ENCODE data around the gene BSND. TPM values are rescaled to one million over a fixed set of nuclear protein-coding genes. Genes with fewer than 3 reads are reported as not detected.

The BSND gene
- total RNA-seq, 2 donors from 2014 or later: 0.13 to 0.20 TPM

- H3K9me3 ChIP-seq (ENCODE audit: control insufficient read depth, low read length): no peaks in the 10 kb centered on the region
- TF ChIP-seq, protein P1, sequence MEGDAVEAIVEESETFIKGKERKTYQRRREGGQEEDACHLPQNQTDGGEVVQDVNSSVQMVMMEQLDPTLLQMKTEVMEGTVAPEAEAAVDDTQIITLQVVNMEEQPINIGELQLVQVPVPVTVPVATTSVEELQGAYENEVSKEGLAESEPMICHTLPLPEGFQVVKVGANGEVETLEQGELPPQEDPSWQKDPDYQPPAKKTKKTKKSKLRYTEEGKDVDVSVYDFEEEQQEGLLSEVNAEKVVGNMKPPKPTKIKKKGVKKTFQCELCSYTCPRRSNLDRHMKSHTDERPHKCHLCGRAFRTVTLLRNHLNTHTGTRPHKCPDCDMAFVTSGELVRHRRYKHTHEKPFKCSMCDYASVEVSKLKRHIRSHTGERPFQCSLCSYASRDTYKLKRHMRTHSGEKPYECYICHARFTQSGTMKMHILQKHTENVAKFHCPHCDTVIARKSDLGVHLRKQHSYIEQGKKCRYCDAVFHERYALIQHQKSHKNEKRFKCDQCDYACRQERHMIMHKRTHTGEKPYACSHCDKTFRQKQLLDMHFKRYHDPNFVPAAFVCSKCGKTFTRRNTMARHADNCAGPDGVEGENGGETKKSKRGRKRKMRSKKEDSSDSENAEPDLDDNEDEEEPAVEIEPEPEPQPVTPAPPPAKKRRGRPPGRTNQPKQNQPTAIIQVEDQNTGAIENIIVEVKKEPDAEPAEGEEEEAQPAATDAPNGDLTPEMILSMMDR (conservative IDR thresholded peaks at IDR 0.05): no peak
- Mint-ChIP-seq H3K27ac (no peak overlapping the region), H3K27me3 (ENCODE audit: insufficient read depth) (no peaks in the 10 kb centered on the region), H3K4me1 (peaks cover 11% of the 10 kb centered on the region), H3K36me3 (ENCODE audit: low read depth) (peaks cover 41% of the 10 kb centered on the region), H3K9me3 (no peaks in the 10 kb centered on the region), H3K4me3 (no peak overlapping the region)
- no peaks in the 10 kb centered on the region for H3K36me3 ChIP-seq (ENCODE audit: control insufficient read depth, insufficient read depth, low read length)
- H3K4me3 ChIP-seq (ENCODE audit: low read length): no peak overlapping the region
- peaks cover 5% of the 10 kb centered on the region for H3K4me1 ChIP-seq (ENCODE audit: control insufficient read depth, insufficient read depth, low read length)
- 95 to 100% methylated on average over 2 to 3 of the region's 3 CpGs for WGBS, 2 experiments (ENCODE audit: insufficient coverage in 1 of 2, insufficient read length in 1 of 2)
- H3K27me3 ChIP-seq (ENCODE audit: control insufficient read depth, insufficient read depth, low read length, poor library complexity, severe bottlenecking): no peaks in the 10 kb centered on the region
- no peak overlapping the region for H3K9ac ChIP-seq (ENCODE audit: extremely low read depth, low read length, poor library complexity, severe bottlenecking)
- no peak overlapping the region for H3K27ac ChIP-seq (ENCODE audit: low read depth, low read length)
- DNase-seq: no peak
Measured at GRCh38 chr1:55047611-55048010, 48.9 kb downstream of the BSND start.

DNA sequence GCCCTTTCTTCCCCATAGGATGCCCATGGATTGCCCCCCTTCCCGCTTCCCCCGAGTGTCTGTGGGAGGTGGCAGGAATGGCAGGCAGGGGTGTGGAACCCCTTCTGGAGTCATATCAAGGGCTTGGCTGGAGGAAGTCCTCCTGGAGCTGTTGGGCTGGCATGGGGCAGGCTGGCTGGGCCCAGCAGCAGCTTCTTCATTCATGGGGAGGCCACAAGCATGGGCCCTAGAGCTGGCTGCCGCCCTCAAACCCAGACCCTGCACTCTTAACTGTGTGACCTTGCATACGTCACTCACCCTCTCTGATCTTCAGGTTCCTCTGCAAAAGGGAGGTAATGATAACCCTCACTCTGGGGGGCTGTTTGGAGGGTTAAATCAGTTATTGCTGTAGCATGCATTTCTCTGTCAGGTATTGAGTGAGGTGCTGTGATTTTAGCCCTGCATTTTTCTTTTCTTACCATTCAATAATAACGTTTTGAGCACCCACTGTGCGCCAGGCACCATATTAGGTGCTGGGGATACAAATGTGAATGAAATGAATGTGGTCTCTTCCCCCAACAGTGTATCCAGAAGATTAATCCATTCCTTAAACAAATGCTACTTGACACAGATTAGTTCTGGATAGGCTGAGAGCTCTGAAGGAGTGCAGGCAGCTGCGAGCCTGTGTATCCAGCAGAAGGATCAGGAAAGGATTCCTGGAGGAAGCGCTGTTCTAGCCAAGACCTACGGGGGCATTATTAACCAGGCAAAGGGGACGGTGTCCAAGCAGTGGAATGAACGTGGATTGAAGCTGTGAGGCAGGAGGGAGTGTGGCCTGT is 49.9 kb downstream of the BSND start:
- DNase-seq: no peak
- Mint-ChIP-seq H3K9me3 (no peaks in the 10 kb centered on the region), H3K4me3 (no peak overlapping the region), H3K27ac (peak overlapping the region; percentile 31), H3K27me3 (ENCODE audit: insufficient read depth) (no peaks in the 10 kb centered on the region), H3K4me1 (peaks cover 8% of the 10 kb centered on the region), H3K36me3 (ENCODE audit: low read depth) (peaks cover 45% of the 10 kb centered on the region)
- Histone ChIP-seq H3K4me1 (ENCODE audit: control insufficient read depth, insufficient read depth, low read length) (peaks cover 5% of the 10 kb centered on the region), H3K4me3 (ENCODE audit: low read length) (no peak overlapping the region), H3K9ac (ENCODE audit: extremely low read depth, low read length, poor library complexity, severe bottlenecking) (no peak overlapping the region), H3K27ac (ENCODE audit: low read depth, low read length) (no peak overlapping the region), H3K27me3 (ENCODE audit: control insufficient read depth, insufficient read depth, low read length, poor library complexity, severe bottlenecking) (no peaks in the 10 kb centered on the region), H3K9me3 (ENCODE audit: control insufficient read depth, low read length) (no peaks in the 10 kb centered on the region), H3K36me3 (ENCODE audit: control insufficient read depth, insufficient read depth, low read length) (peaks cover 3% of the 10 kb centered on the region)
- 90 to 97% methylated on average over 4 to 10 of the region's 11 CpGs for WGBS, 2 experiments (ENCODE audit: insufficient coverage in 1 of 2, insufficient read length in 1 of 2)
- TF ChIP-seq, protein P1 (conservative IDR thresholded peaks at IDR 0.05): no peak

DNA sequence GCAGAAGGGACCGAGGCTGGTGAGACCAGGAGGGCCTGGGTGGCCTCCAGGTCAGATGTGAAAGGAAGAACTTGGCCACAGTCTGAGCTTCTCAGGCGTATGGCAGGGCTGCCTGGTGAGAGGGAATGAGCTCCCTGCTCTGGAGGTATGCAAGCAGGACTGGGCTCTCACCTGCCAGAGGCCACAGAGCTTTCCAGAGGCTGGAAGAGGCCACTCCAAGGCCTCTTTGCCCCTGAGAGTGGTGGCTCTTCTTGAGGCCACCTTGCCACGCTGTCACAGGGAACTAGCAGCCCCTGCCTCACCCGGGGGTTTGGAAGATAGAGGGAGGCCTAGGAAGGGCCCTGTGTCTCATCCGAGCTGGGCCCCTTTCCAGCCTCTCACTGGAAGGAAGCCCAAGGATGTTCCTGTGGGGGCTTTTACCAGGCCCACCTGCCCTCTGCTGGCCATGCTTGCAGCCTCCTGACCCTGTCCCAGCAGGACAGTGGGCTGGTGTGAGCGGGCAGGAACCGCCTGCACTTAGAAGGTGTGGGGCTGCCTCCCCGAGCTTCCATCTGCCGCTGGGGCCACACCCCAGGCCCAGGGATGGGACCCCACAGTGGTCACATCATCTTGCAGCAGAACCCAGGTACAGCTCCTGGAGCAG is 50.7 kb downstream of the BSND start:
- Histone ChIP-seq H3K36me3 (ENCODE audit: control insufficient read depth, insufficient read depth, low read length) (peaks cover 3% of the 10 kb centered on the region), H3K9ac (ENCODE audit: extremely low read depth, low read length, poor library complexity, severe bottlenecking) (no peak overlapping the region), H3K4me3 (ENCODE audit: low read length) (no peak overlapping the region), H3K27ac (ENCODE audit: low read depth, low read length) (no peak overlapping the region), H3K4me1 (ENCODE audit: control insufficient read depth, insufficient read depth, low read length) (peaks cover 5% of the 10 kb centered on the region), H3K27me3 (ENCODE audit: control insufficient read depth, insufficient read depth, low read length, poor library complexity, severe bottlenecking) (no peaks in the 10 kb centered on the region), H3K9me3 (ENCODE audit: control insufficient read depth, low read length) (no peaks in the 10 kb centered on the region)
- 87 to 93% methylated on average over 6 to 9 of the region's 9 CpGs for WGBS, 2 experiments (ENCODE audit: insufficient coverage in 1 of 2, insufficient read length in 1 of 2)
- H3K36me3 Mint-ChIP-seq (ENCODE audit: low read depth): peaks cover 38% of the 10 kb centered on the region
- H3K9me3 Mint-ChIP-seq: no peaks in the 10 kb centered on the region
- peak overlapping the region; percentile 31 for H3K27ac Mint-ChIP-seq
- no peaks in the 10 kb centered on the region for H3K27me3 Mint-ChIP-seq (ENCODE audit: insufficient read depth)
- TF ChIP-seq, protein P1 (conservative IDR thresholded peaks at IDR 0.05): peak; percentile 63
- peaks cover 8% of the 10 kb centered on the region for H3K4me1 Mint-ChIP-seq
- no peak for DNase-seq
- no peak overlapping the region for H3K4me3 Mint-ChIP-seq
